ENCODE data around the gene FPR2.
"Not testable (repeated sequence)": the region's sequence is repeated elsewhere in the genome, so short reads cannot be mapped to it uniquely, and the experiment has no call there.

The FPR2 gene

DNA sequence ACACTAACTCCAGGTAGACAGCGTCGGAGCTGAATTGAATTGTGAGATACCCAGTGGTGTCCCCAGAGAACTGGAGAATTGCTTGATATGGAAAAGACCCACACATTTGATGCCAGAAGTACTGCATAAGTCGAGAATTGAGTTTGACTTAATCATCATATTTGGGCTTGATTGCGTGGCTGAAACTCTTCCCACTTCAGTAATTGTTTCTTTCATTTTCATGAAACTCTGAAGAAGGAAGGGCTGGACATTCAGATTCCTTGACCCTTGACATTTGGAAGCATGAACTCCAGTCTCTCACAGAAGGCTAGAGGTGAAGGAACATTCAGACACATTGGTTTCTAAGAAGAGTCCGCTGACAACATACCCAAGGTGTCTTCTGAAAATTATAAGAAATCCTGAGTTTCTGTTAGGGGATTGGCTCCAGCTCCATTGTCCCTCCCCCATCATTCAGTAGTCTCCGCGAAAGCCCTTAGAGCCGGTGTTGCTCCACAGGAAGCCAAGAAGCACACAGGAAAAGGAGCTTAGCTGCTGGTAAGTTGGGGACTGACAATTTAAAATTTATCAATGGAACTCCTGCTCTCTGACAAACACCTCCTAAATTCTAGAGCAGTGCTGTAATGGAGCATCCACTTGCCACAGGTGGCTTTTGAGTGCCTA, at the start of gene FPR2:
Gene FPR2, plus strand, starts transcription at position 484 of the 660 bp plus-strand sequence. CDS start 7,479 bp downstream, outside the sequence.
- no peak for DNase-seq (ENCODE audit: low read depth in 3 of 3, low spot score in 1 of 3)

GRCh38 chr19:51711702-51712101, 49.3 kb upstream of the FPR2 start:
- no peak for DNase-seq (ENCODE audit: low read depth in 3 of 3, low spot score in 1 of 3)

GRCh38 chr19:51712461-51713081, 48.4 kb upstream of the FPR2 start:
- DNase-seq (ENCODE audit: low read depth in 3 of 3, low spot score in 1 of 3): no peak

DNA sequence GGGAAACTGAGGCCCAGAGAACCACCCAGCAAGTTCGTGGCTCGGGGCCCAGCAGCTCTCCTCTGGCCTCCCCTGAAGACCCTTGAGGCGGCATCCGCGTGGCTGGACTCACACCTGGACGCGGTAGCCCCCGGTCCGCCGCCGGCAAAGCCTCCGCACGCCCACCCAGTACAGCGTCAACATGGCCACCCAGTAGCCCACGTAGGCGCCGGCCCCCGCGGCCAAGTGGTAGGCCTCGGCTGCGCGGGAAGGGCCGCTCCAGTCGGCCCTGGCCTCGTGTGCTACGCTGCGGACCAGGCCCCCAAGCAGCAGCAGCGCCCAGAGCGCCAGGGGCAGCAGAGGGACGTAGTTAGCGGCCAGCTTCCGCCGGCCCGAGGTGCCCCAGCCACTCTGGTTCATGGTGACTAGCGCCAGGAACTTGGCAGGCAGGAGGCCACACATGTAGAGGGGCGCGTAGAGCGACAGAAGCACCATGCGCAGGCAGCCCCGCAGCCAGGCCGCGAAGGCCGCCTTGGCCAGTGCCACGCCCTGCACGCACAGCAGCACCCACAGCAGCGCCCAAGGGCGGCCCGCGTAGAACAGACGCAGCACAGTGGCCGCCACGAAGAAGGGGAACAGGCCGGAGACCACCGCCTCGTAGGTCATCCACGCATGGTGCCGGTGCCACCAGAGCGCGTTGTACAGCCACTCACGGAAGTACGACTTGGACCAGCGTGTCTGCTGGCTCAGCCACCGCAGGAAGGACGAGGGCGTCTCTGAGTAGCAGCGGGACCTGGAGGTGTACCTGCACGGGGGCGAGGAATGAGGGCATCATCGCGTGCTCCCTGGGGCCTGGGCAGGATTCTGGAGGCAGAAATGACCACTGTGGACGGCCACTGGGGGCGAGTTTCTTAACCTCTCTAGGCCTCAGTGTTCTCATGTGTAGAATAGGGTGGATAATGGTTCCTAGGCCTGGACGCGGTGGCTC, 47.4 kb upstream of the FPR2 start:
- no peak for DNase-seq (ENCODE audit: low read depth in 3 of 3, low spot score in 1 of 3)

DNA sequence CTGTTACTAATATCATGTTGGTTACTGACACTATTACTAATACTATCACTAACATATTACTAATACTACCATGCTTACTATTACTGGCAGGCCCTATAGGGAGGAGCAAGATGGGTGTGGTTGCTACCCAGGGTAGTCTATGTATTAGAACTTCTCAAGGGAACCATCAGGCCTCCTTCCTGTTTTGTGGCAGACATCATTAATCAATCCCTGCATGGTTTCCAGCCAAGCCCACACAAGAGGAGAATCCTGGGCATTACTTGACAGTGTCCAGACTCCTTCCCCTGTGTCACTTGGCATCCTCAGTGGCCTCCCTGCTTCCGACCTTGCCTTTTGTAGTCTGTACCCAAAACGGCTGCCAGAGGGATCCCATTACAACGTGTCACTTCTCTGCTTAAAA, 46.1 kb upstream of the FPR2 start:
- DNase-seq (ENCODE audit: low read depth in 3 of 3, low spot score in 1 of 3): no peak

GRCh38 chr19:51715850-51716249, 45.1 kb upstream of the FPR2 start:
- no peak for DNase-seq (ENCODE audit: low read depth in 3 of 3, low spot score in 1 of 3)

GRCh38 chr19:51716925-51717324, 44.1 kb upstream of the FPR2 start:
- no peak for DNase-seq (ENCODE audit: low read depth in 3 of 3, low spot score in 1 of 3)

DNA sequence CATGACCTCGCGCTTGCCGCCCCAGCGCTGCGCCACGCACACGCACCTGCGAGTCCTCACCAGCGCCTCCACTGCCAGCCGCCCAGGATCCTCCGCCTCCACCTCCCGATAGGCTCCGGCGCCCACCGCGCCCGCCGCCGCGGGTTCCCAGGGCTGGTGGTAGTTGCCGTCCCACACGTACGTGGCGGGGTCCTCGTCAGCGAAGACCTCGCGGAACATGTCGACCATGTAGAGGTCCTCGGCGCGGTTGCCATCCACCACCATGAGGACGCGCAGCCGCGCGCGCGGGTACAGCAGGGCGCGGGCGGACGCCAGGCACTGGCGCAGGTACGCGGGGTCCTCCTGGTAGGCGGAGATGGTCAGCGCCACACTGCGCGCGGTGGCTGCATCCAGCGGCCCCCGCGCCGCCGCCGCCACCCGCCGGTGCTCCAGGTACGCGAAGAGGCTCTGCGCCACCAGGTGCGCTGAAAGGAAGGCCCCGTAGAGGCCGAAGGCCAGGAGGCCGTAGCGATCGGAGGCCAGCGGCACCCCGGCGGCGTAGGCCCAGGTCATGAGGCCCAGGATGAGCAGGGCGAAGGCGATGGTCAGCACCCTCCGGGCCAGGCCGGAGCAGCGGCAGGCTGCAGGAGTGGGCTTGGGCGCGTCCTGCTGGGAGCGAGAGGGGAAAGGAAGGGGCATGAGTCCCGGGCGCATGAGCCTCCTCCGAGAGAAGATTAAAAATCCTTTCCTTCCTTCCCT, 41.6 kb upstream of the FPR2 start:
- DNase-seq (ENCODE audit: low read depth in 3 of 3, low spot score in 1 of 3): no peak

DNA sequence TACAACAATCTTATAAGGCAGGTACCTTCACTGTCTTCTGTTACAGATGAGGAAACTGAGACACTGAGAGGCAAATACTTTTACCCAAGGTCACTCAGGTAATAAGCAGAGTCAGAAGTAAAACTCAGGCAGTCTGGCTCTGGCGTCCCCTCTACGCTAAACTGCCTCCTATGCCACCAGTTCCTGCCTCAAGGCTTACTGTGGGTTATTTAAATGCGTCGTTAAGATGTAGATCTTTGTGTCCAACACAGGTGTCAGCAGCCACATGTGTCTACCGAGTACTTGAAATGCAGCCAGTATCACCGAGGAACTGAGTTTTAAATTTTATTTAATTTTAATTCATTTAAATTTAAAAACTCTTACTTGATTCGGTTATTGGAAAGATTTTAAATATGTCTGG, 39.1 kb upstream of the FPR2 start:
- no peak for DNase-seq (ENCODE audit: low read depth in 3 of 3, low spot score in 1 of 3)

DNA sequence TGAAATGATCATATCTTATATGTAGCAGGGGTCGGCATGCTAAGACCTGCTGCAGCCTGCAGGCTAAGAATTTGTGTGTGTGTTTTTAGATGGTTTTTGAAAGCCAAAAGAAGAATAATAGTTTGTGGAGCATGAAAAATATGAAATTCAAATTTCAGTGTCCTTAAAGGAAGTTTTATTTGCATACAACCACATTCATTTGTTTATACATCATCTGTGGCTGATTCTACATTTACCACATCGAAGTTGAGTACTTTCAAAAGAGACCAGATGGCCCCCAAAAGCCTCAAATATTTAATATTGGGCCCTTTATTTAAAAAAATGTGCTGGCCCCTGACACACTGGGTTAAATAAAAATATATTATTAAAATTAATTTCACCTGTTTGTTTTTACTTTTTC, 38.5 kb upstream of the FPR2 start:
- no peak for DNase-seq (ENCODE audit: low read depth in 3 of 3, low spot score in 1 of 3)

GRCh38 chr19:51724543-51724942, 36.4 kb upstream of the FPR2 start:
- DNase-seq (ENCODE audit: low read depth in 3 of 3, low spot score in 1 of 3): no peak

- no peak for DNase-seq (ENCODE audit: low read depth in 3 of 3, low spot score in 1 of 3)
Observed at GRCh38 chr19:51726049-51726448, 34.9 kb upstream of the FPR2 start.

- no peak for DNase-seq (ENCODE audit: low read depth in 3 of 3, low spot score in 1 of 3)
Observed at GRCh38 chr19:51727349-51727880, 33.6 kb upstream of the FPR2 start.

DNA sequence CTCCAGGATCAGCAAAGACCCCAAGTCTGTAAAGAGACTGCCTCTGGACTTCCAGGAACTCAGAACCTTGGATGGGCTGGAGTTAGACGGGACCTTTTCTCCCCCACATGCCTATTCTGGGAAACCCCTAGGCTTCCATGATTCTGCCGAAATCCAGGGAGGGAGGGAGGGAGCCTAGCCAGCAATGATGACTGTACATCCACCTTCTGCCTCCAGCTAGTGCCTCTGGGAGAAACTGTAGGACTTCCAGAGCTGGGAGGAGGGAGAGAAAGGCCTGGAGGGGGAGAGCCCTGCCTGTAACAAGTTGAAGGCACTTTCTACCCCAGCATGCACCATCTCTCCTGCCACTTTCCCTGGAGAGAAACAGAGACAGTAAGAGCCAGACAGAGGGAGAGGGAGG, 31.2 kb upstream of the FPR2 start:
- no peak for DNase-seq (ENCODE audit: low read depth in 3 of 3, low spot score in 1 of 3)

- no peak for DNase-seq (ENCODE audit: low read depth in 3 of 3, low spot score in 1 of 3)
Observed at GRCh38 chr19:51733742-51734522, 27.0 kb upstream of the FPR2 start.

DNA sequence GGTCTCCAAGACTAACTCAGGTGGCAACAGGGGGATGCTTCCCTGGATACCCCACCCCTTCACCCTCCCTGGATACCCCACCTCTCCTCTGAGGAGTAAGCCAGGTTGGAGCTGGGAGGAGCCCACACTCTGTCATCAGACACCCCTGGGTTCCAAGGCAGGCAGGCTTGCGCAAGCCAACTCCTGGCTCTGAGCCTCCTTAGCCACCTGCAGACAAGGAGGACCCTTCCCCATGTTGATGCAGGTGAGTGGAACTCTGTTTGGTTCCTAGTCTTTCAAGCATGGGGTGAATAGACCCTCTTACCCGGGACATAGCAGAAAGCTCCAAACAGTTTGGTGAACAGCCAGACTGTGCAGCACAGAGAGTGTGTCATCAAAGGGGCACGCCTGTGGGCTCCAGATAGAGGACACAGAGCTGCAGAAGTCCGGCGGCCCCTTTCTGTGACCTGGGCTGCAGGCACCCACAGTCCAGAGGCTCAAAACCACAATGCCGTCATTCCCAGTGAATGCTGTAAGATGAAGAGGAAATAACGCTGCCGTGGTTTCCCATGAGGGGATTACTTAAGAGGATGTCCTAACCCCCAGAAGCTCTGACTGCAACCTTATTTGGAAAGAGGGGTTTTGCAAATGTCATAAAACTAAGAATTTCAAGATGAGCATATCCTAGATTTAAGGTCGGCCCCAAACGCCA, 25.1 kb upstream of the FPR2 start:
- no peak for DNase-seq (ENCODE audit: low read depth in 3 of 3, low spot score in 1 of 3)

GRCh38 chr19:51737389-51737788, 23.6 kb upstream of the FPR2 start:
- DNase-seq (ENCODE audit: low read depth in 3 of 3, low spot score in 1 of 3): no peak

- DNase-seq (ENCODE audit: low read depth in 3 of 3, low spot score in 1 of 3): no peak
Observed at GRCh38 chr19:51737924-51738323, 23.1 kb upstream of the FPR2 start.

- not testable (repeated sequence) for DNase-seq (ENCODE audit: low read depth in 3 of 3, low spot score in 1 of 3)
Observed at GRCh38 chr19:51738523-51738922, 22.5 kb upstream of the FPR2 start.
